Mesenchymal stem cell (in vitro differentiated cells and primary cell): ENCODE measurements around the gene KBTBD8.
A peak's percentile ranks its signal among the peaks of the same experiment; 100 is the strongest.

Source experiments
- DNase-seq: peaks from one replicate; pipeline ENCODE4 v3.0.0-alpha.2; 2013
- H2AFZ ChIP-seq: one replicate; pipeline ENCODE4 v1.6.1; 2013; ENCODE audit warnings: low read depth, mild to moderate bottlenecking, control low read depth, inconsistent platforms, low read length, moderate library complexity
- H2AK5ac ChIP-seq: 2 replicates; pipeline ENCODE4 v1.6.1; 2013; ENCODE audit warnings: low read length, moderate library complexity, mild to moderate bottlenecking, inconsistent platforms; ENCODE audit not compliant: severe bottlenecking
- H2BK120ac ChIP-seq: one replicate; pipeline ENCODE4 v1.6.1; 2013; ENCODE audit warnings: low read depth, mild to moderate bottlenecking, inconsistent platforms, low read length, moderate library complexity
- H2BK12ac ChIP-seq, 2 experiments: one replicate each; pipeline ENCODE4 v1.6.1; 2013; ENCODE audit warnings: inconsistent platforms in 2 of 2, low read length in 2 of 2, mild to moderate bottlenecking in 2 of 2, moderate library complexity in 2 of 2, control low read depth in 1 of 2
- H2BK15ac ChIP-seq: one replicate; pipeline ENCODE4 v1.6.1; 2013; ENCODE audit warnings: mild to moderate bottlenecking, low read depth, inconsistent platforms; ENCODE audit not compliant: poor library complexity, severe bottlenecking
- H2BK5ac ChIP-seq: 2 replicates; pipeline ENCODE4 v1.6.1; 2013; ENCODE audit warnings: low read depth, mild to moderate bottlenecking, low read length, control low read depth, inconsistent platforms; ENCODE audit not compliant: poor library complexity, severe bottlenecking
- H3K14ac ChIP-seq, 2 experiments: one replicate each; pipeline ENCODE4 v1.6.1; 2013; ENCODE audit warnings: inconsistent platforms in 2 of 2, low read length in 2 of 2, control low read depth in 1 of 2, mild to moderate bottlenecking in 1 of 2, moderate library complexity in 1 of 2
- H3K18ac ChIP-seq, 2 experiments: one replicate each; pipeline ENCODE4 v1.6.1; 2013; ENCODE audit warnings: inconsistent platforms in 2 of 2, low read length in 2 of 2, control low read depth in 1 of 2, low read depth in 1 of 2, mild to moderate bottlenecking in 1 of 2
- H3K23ac ChIP-seq, 2 experiments: one replicate each; pipeline ENCODE4 v1.6.1; 2013; ENCODE audit warnings: inconsistent platforms in 2 of 2, low read length in 2 of 2, mild to moderate bottlenecking in 2 of 2, moderate library complexity in 2 of 2, control low read depth in 1 of 2
- H3K27ac ChIP-seq: 2 replicates; pipeline ENCODE4 v1.5.1; 2013; ENCODE audit warnings: mild to moderate bottlenecking, moderate library complexity, low read length, control low read depth, inconsistent platforms; ENCODE audit not compliant: poor library complexity, severe bottlenecking
- H3K27me3 ChIP-seq, 2 experiments: 2 replicates each; pipeline versions ENCODE4 v1.6.1 to v1.7.0; 2013; ENCODE audit warnings: low read length in 2 of 2, mild to moderate bottlenecking in 2 of 2, moderate library complexity in 2 of 2, control low read depth in 1 of 2, inconsistent platforms in 1 of 2; ENCODE audit not compliant: control insufficient read depth in 1 of 2, insufficient read depth in 1 of 2
- H3K36me3 ChIP-seq, 2 experiments: 2 replicates each; pipeline versions ENCODE4 v1.6.1 to v1.7.0; 2013; ENCODE audit warnings: low read length in 2 of 2, control low read depth in 1 of 2, inconsistent platforms in 1 of 2, low read depth in 1 of 2, mild to moderate bottlenecking in 1 of 2; ENCODE audit not compliant: insufficient read depth in 2 of 2, control insufficient read depth in 1 of 2
- H3K4ac ChIP-seq, 2 experiments: one replicate each; pipeline ENCODE4 v1.6.1; 2013; ENCODE audit warnings: inconsistent platforms in 2 of 2, low read length in 2 of 2, mild to moderate bottlenecking in 2 of 2, moderate library complexity in 2 of 2, control low read depth in 1 of 2, low read depth in 1 of 2
- H3K4me1 ChIP-seq: 2 replicates; pipeline ENCODE4 v1.6.1; 2013; ENCODE audit warnings: low read depth, low read length, control low read depth; ENCODE audit not compliant: control insufficient read depth, insufficient read depth
- H3K4me2 ChIP-seq: 2 replicates; pipeline ENCODE4 v1.6.1; 2013; ENCODE audit warnings: low read length, mild to moderate bottlenecking, inconsistent platforms; ENCODE audit not compliant: poor library complexity, severe bottlenecking
- H3K4me3 ChIP-seq, 2 experiments: 2 replicates each; pipeline versions ENCODE4 v1.5.1 to v1.7.0; 2013; ENCODE audit warnings: low read length in 2 of 2, mild to moderate bottlenecking in 2 of 2, control low read depth in 1 of 2, low read depth in 1 of 2; ENCODE audit not compliant: insufficient read depth in 1 of 2
- H3K79me1 ChIP-seq: replicated peaks from 2 replicates; pipeline ENCODE4 v1.6.1; 2013; ENCODE audit warnings: mild to moderate bottlenecking, control low read depth, low read length, inconsistent platforms; ENCODE audit not compliant: poor library complexity, severe bottlenecking
- H3K9ac ChIP-seq: 2 replicates; pipeline ENCODE4 v1.7.0; 2013; ENCODE audit warnings: mild to moderate bottlenecking, low read length, moderate library complexity
- H3K9me3 ChIP-seq: 2 replicates; pipeline ENCODE4 v1.7.0; 2013; ENCODE audit warnings: mild to moderate bottlenecking, low read length; ENCODE audit not compliant: control insufficient read depth
- H4K8ac ChIP-seq: one replicate; pipeline ENCODE4 v1.6.1; 2013; ENCODE audit warnings: inconsistent platforms, mild to moderate bottlenecking, low read length, moderate library complexity
- H4K91ac ChIP-seq: one replicate; pipeline ENCODE4 v1.6.1; 2013; ENCODE audit warnings: mild to moderate bottlenecking, low read length, inconsistent platforms
- WGBS: methylation state at CpG from one replicate; pipeline ENCODE4 v1.1.7; 2013; ENCODE audit warnings: mixed read lengths; 5-methylcytosine and 5-hydroxymethylcytosine counted together

KBTBD8 gene

GRCh38 chr3:66962664-66963063, 35.4 kb upstream of the KBTBD8 start:
- H2BK120ac ChIP-seq = no peak overlapping the region
- H2BK15ac ChIP-seq = no peak overlapping the region
- H2AK5ac ChIP-seq = no peak overlapping the region
- H3K36me3 ChIP-seq = no peaks in the 10 kb centered on the region
- no peaks in the 10 kb centered on the region for H3K79me1 ChIP-seq
- H3K9ac ChIP-seq = no peak overlapping the region
- no peak overlapping the region for H3K14ac ChIP-seq
- no peak for DNase-seq
- H2BK5ac ChIP-seq = no peak overlapping the region
- H3K27me3 ChIP-seq = peaks cover 10 to 18% of the 10 kb centered on the region in 2 experiments
- no peak overlapping the region for H2BK12ac ChIP-seq
- H3K9me3 ChIP-seq = no peaks in the 10 kb centered on the region
- no peak overlapping the region for H2AFZ ChIP-seq
- no peak overlapping the region for H3K18ac ChIP-seq
- H3K4me3 ChIP-seq = no peak overlapping the region
- no peak overlapping the region for H3K4ac ChIP-seq
- H3K23ac ChIP-seq = no peak overlapping the region
- H4K8ac ChIP-seq = no peak overlapping the region
- no peak overlapping the region for H3K4me2 ChIP-seq
- 100% methylated on average over 2 of the region's 3 CpGs for whole genome bisulfite sequencing
- no peaks in the 10 kb centered on the region for H3K4me1 ChIP-seq
- no peak overlapping the region for H4K91ac ChIP-seq
- no peak overlapping the region for H3K27ac ChIP-seq

DNA sequence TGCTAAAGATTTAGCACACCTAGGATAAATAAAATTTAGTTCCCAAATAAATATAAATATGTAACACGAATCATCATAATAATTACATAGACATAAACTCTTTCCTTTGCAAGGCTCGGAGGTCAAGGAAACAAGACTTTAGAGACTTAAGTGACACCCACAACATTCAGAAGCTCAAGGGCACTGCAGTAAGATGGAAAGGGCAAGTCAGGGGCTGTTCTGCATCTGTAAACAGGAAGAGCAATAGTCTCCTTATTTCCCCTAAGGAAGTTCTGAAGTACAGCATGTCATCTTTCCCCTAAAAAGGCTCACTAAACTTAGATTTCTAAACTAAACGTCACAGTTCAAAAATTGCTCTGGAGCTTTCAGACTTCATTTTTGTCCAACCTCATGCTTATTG, 26.9 kb upstream of the KBTBD8 start:
- Histone ChIP-seq H4K91ac (no peak overlapping the region), H3K4me1 (peaks cover 3% of the 10 kb centered on the region), H2BK5ac (no peak overlapping the region), H3K9ac (peak overlapping the region; percentile 57), H3K79me1 (no peaks in the 10 kb centered on the region), H2BK12ac (no peak overlapping the region), H3K36me3 (no peaks in the 10 kb centered on the region), H3K27ac (no peak overlapping the region), H2BK120ac (no peak overlapping the region), H3K4me2 (no peak overlapping the region), H3K23ac (no peak overlapping the region), H2BK15ac (no peak overlapping the region), H4K8ac (no peak overlapping the region), H3K9me3 (no peaks in the 10 kb centered on the region), H3K27me3 (peaks cover 6 to 12% of the 10 kb centered on the region in 2 experiments), H3K4ac (no peak overlapping the region), H2AK5ac (no peak overlapping the region), H3K14ac (no peak overlapping the region), H3K4me3 (no peak overlapping the region), H3K18ac (no peak overlapping the region), H2AFZ (no peak overlapping the region)
- WGBS = 40% methylated on average over 2 of the region's 3 CpGs
- DNase-seq = no peak

GRCh38 chr3:66971891-66972551, 26.1 kb upstream of the KBTBD8 start:
- Histone ChIP-seq H3K36me3 (no peaks in the 10 kb centered on the region), H4K91ac (no peak overlapping the region), H3K18ac (no peak overlapping the region), H2BK15ac (no peak overlapping the region), H2BK5ac (no peak overlapping the region), H2AFZ (peak overlapping the region; percentile 82), H2BK12ac (no peak overlapping the region), H3K4me1 (peaks cover 3% of the 10 kb centered on the region), H3K9me3 (no peaks in the 10 kb centered on the region), H3K23ac (no peak overlapping the region), H3K4me3 (peak overlapping the region in 1 of 2 experiments; percentile 73), H3K27ac (no peak overlapping the region), H3K4me2 (peak overlapping the region; percentile 29), H3K4ac (no peak overlapping the region), H2BK120ac (no peak overlapping the region), H4K8ac (no peak overlapping the region), H3K79me1 (no peaks in the 10 kb centered on the region), H3K9ac (peak overlapping the region; percentile 57), H3K14ac (no peak overlapping the region), H2AK5ac (no peak overlapping the region), H3K27me3 (peaks cover 6 to 12% of the 10 kb centered on the region in 2 experiments)
- WGBS = 20% methylated on average over 22 of the region's 22 CpGs
- DNase-seq = peak; percentile 75

- H2AK5ac ChIP-seq = no peak overlapping the region
- H3K9ac ChIP-seq = no peak overlapping the region
- no peak overlapping the region for H2BK15ac ChIP-seq
- H2BK120ac ChIP-seq = no peak overlapping the region
- H3K36me3 ChIP-seq = no peaks in the 10 kb centered on the region
- H3K4ac ChIP-seq = no peak overlapping the region
- H4K91ac ChIP-seq = no peak overlapping the region
- H3K18ac ChIP-seq = no peak overlapping the region
- H2AFZ ChIP-seq = no peak overlapping the region
- H3K4me3 ChIP-seq = no peak overlapping the region
- no peak overlapping the region for H3K14ac ChIP-seq
- no peak overlapping the region for H4K8ac ChIP-seq
- 97% methylated on average over 1 of the region's 1 CpG for WGBS
- no peaks in the 10 kb centered on the region for H3K79me1 ChIP-seq
- no peak overlapping the region for H3K23ac ChIP-seq
- DNase-seq = no peak
- no peak overlapping the region for H3K4me2 ChIP-seq
- H3K4me1 ChIP-seq = no peaks in the 10 kb centered on the region
- H2BK5ac ChIP-seq = no peak overlapping the region
- H3K27me3 ChIP-seq = no peaks in the 10 kb centered on the region
- no peaks in the 10 kb centered on the region for H3K9me3 ChIP-seq
- no peak overlapping the region for H3K27ac ChIP-seq
- H2BK12ac ChIP-seq = no peak overlapping the region
Observed at GRCh38 chr3:66980791-66981190, 17.3 kb upstream of the KBTBD8 start.
